ENCODE data around the gene PNP.

- no peak for TF ChIP-seq CTCF (tag by site-specific recombination; IDR thresholded peaks at IDR 0.05)
- no peak for TF ChIP-seq KLF16 (tag by site-specific recombination; IDR thresholded peaks at IDR 0.05)
- TF ChIP-seq REPIN1 (tag by site-specific recombination; IDR thresholded peaks at IDR 0.05; ENCODE audit: low read depth): no peak
- no peak for TF ChIP-seq ZNF768 (tag by site-specific recombination; IDR thresholded peaks at IDR 0.05)
Observed at GRCh38 chr14:20489093-20489994, 20.1 kb downstream of the PNP start.

All from HEK293 (cell line).